ENCODE data around the gene MICU1.

GRCh38 chr10:72648301-72648700 lies 22.4 kb upstream of the MICU1 start:
- no peak for TF ChIP-seq CTCF (IDR thresholded peaks at IDR 0.05)
- no peak for TF ChIP-seq POLR2AphosphoS5 (IDR thresholded peaks at IDR 0.05; ENCODE audit: insufficient read depth in 1 of 2, low read depth in 1 of 2)
